Muscle layer of colon (tissue), 2 donors: ENCODE data around the gene XRN1.
"Not testable (repeated sequence)": the region's sequence is repeated elsewhere in the genome, so short reads cannot be mapped to it uniquely, and the experiment has no call there.

Source experiments
- H3K27ac ChIP-seq: one replicate; pipeline ENCODE4 v1.7.0; 2013; ENCODE audit warnings: low read depth, mild to moderate bottlenecking, low read length, moderate library complexity
- H3K27me3 ChIP-seq, 2 donors: one replicate each; pipeline ENCODE4 v1.7.0; 2013; ENCODE audit warnings: low read length in 2 of 2, mild to moderate bottlenecking in 2 of 2; ENCODE audit not compliant: insufficient read depth in 2 of 2, control insufficient read depth in 1 of 2
- H3K36me3 ChIP-seq: one replicate; pipeline ENCODE4 v1.7.0; 2013; ENCODE audit warnings: mild to moderate bottlenecking, low read length; ENCODE audit not compliant: insufficient read depth
- H3K4me1 ChIP-seq: one replicate; pipeline ENCODE4 v1.7.0; 2013; ENCODE audit warnings: mild to moderate bottlenecking, low read length; ENCODE audit not compliant: insufficient read depth
- H3K4me3 ChIP-seq, 2 donors: one replicate each; pipeline ENCODE4 v1.7.0; 2013; ENCODE audit warnings: low read length in 2 of 2, low read depth in 1 of 2, mild to moderate bottlenecking in 1 of 2, moderate library complexity in 1 of 2
- H3K9ac ChIP-seq: one replicate; pipeline ENCODE4 v1.7.0; 2013; ENCODE audit warnings: low read length
- H3K9me3 ChIP-seq: one replicate; pipeline ENCODE4 v1.7.0; 2013; ENCODE audit warnings: mild to moderate bottlenecking, low read length
- donor health status: abdominal sarcoma.
- donor health status: Adenocarcinoma of cecum.

Gene XRN1

DNA sequence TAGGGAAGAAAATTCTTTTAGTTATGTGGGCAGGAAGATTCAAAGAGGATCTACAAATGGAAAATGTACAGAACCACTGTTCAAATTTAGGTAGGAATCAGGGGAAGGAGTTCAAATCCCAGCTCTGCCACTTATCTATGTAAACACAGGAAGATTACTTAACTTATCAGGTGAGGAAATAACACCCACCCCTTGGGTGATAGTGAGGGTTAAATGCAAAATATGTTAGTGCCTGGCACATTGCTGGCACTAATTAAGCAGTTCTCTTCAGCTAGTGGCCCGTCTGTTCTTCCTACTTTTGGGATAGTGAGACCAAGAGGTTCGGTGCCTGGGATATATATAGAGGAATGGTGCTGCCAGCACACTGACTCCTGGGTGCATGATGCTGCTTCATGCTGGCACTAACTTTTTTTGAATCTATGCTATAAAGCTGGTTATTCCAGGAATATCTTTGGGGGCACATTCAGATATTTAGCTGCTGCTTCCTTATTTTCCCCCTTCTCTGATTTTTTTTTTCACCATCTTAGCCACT is 83.8 kb downstream of the XRN1 start:
- Histone ChIP-seq H3K4me1 (no peaks in the 10 kb centered on the region), H3K9me3 (no peaks in the 10 kb centered on the region), H3K27me3 (no peaks in the 10 kb centered on the region), H3K4me3 (no peak overlapping the region), H3K9ac (no peak overlapping the region), H3K36me3 (peaks cover 17% of the 10 kb centered on the region), H3K27ac (no peak overlapping the region)

- H3K27me3 ChIP-seq, H3K9ac ChIP-seq, H3K4me1 ChIP-seq, H3K27ac ChIP-seq, H3K9me3 ChIP-seq, H3K4me3 ChIP-seq: not testable (repeated sequence)
- H3K36me3 ChIP-seq: peaks cover 14% of the 10 kb centered on the region
Measured at GRCh38 chr3:142363433-142363832, 84.4 kb downstream of the XRN1 start.

GRCh38 chr3:142359367-142359766 is 88.5 kb downstream of the XRN1 start:
- Histone ChIP-seq H3K9me3 (no peaks in the 10 kb centered on the region), H3K4me3 (no peak overlapping the region), H3K36me3 (peaks cover 39% of the 10 kb centered on the region), H3K9ac (no peak overlapping the region), H3K4me1 (no peaks in the 10 kb centered on the region), H3K27me3 (no peaks in the 10 kb centered on the region), H3K27ac (no peak overlapping the region)

DNA sequence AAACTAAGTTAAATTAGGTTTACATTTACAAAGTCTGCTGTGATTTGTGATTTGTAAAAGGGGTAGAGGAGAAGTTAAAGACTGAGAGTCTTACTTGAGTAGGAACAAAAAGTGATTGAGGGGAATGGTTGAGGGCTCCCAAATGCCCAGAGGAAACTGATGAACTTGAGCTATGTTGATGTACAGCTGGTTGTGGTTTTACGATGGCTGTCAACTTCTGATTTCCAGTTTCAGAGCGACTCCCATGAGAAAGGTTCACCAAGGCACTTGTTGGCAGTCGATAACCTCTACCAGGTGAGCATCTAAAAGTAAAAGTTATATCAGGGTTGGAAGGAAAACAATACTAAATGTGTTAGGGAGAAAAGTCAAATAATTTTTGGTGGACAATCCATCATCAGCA is 91.0 kb downstream of the XRN1 start:
- H3K4me3 ChIP-seq: no peak overlapping the region
- no peaks in the 10 kb centered on the region for H3K9me3 ChIP-seq
- H3K27me3 ChIP-seq: no peaks in the 10 kb centered on the region
- peaks cover 41% of the 10 kb centered on the region for H3K36me3 ChIP-seq
- no peaks in the 10 kb centered on the region for H3K4me1 ChIP-seq
- no peak overlapping the region for H3K9ac ChIP-seq
- no peak overlapping the region for H3K27ac ChIP-seq

- no peaks in the 10 kb centered on the region for H3K27me3 ChIP-seq
- no peak overlapping the region for H3K4me3 ChIP-seq
- H3K27ac ChIP-seq: no peak overlapping the region
- H3K4me1 ChIP-seq: no peaks in the 10 kb centered on the region
- no peaks in the 10 kb centered on the region for H3K9me3 ChIP-seq
- H3K36me3 ChIP-seq: peaks cover 43% of the 10 kb centered on the region
- H3K9ac ChIP-seq: no peak overlapping the region
Measured at GRCh38 chr3:142355692-142356091, 92.1 kb downstream of the XRN1 start.

DNA sequence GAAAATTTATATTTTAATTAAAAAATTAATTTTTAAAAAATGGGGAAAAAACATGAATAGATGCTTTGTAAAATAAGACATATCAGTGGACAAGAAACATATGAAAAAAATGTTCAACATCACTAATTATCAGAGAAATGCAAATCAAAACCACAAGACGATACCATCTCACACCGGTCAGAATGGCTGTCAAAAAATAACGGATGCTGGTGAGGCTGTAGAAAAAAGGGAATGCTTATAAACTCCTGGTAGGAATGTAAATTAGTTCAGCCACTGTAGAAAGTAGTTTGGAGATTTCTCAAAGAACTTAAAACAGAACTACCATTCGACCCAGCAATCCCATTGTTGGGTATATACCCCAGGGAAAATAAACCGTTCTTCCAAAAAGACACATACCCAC is 93.8 kb downstream of the XRN1 start:
- H3K36me3 ChIP-seq: peaks cover 55% of the 10 kb centered on the region
- no peaks in the 10 kb centered on the region for H3K27me3 ChIP-seq
- H3K27ac ChIP-seq: no peak overlapping the region
- H3K4me3 ChIP-seq: no peak overlapping the region
- no peaks in the 10 kb centered on the region for H3K9me3 ChIP-seq
- H3K4me1 ChIP-seq: no peaks in the 10 kb centered on the region
- no peak overlapping the region for H3K9ac ChIP-seq

GRCh38 chr3:142353571-142353970 is 94.3 kb downstream of the XRN1 start:
- H3K9ac ChIP-seq: no peak overlapping the region
- no peak overlapping the region for H3K4me3 ChIP-seq
- peaks cover 55% of the 10 kb centered on the region for H3K36me3 ChIP-seq
- no peaks in the 10 kb centered on the region for H3K4me1 ChIP-seq
- no peaks in the 10 kb centered on the region for H3K9me3 ChIP-seq
- no peaks in the 10 kb centered on the region for H3K27me3 ChIP-seq
- H3K27ac ChIP-seq: no peak overlapping the region

GRCh38 chr3:142352698-142353097 is 95.1 kb downstream of the XRN1 start:
- not testable (repeated sequence) for H3K4me3 ChIP-seq, H3K27me3 ChIP-seq, H3K9ac ChIP-seq, H3K9me3 ChIP-seq, H3K27ac ChIP-seq, H3K4me1 ChIP-seq
- peaks cover 52% of the 10 kb centered on the region for H3K36me3 ChIP-seq

GRCh38 chr3:142348460-142348859 is 99.4 kb downstream of the XRN1 start:
- Histone ChIP-seq H3K9ac (no peak overlapping the region), H3K27ac (no peak overlapping the region), H3K36me3 (peaks cover 23% of the 10 kb centered on the region), H3K4me1 (no peaks in the 10 kb centered on the region), H3K4me3 (no peak overlapping the region), H3K9me3 (no peaks in the 10 kb centered on the region), H3K27me3 (no peaks in the 10 kb centered on the region)

- H3K9ac ChIP-seq: no peak overlapping the region
- no peak overlapping the region for H3K27ac ChIP-seq
- H3K36me3 ChIP-seq: peaks cover 16% of the 10 kb centered on the region
- no peaks in the 10 kb centered on the region for H3K27me3 ChIP-seq
- no peak overlapping the region for H3K4me3 ChIP-seq
- no peaks in the 10 kb centered on the region for H3K4me1 ChIP-seq
- no peaks in the 10 kb centered on the region for H3K9me3 ChIP-seq
Measured at GRCh38 chr3:142337994-142338393, 109.8 kb downstream of the XRN1 start.

DNA sequence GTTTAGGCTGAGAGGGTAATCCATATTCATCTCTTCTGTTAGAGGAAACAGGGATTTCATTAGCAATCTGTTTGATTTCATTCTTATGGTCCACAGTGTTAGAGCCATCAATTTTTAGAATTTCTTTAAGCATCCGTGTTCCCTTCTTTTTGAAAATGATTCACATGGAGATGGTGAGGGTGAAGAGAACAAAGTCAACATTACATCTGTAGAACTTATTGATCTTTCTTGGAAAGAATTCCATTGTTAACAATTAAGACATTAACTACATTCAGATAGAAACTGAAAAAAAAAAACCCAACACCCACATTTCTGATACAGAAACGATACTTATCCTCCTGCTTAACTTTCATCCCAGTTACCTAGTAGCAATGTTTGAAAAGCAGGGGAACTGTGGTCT is 115.4 kb downstream of the XRN1 start:
- H3K27me3 ChIP-seq: no peaks in the 10 kb centered on the region
- H3K4me3 ChIP-seq: no peak overlapping the region
- no peaks in the 10 kb centered on the region for H3K4me1 ChIP-seq
- H3K9me3 ChIP-seq: no peaks in the 10 kb centered on the region
- no peak overlapping the region for H3K27ac ChIP-seq
- no peak overlapping the region for H3K9ac ChIP-seq
- peaks cover 20% of the 10 kb centered on the region for H3K36me3 ChIP-seq

DNA sequence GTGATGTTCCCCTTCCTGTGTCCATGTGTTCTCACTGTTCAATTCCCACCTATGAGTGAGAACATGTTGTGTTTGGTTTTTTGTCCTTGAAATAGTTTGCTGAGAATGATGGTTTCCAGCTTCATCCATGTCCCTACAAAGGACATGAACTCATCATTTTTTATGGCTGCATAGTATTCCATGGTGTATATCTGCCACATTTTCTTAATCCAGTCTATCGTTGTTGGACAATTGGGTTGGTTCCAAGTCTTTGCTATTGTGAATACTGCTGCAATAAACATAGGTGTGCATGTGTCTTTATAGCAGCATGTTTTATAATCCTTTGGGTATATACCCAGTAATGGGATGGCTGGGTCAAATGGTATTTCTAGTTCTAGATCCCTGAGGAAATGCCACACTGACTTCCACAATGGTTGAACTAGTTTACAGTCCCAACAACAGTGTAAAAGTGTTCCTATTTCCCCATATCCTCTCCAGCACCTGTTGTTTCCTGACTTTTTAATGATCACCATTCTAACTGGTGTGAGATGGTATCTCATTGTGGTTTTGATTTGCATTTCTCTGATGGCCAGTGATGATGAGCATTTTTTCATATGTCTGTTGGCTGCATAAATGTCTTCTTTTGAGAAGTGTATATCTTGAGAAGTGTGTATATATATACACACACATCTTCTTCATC is 123.4 kb downstream of the XRN1 start:
- not testable (repeated sequence) for H3K9me3 ChIP-seq, H3K9ac ChIP-seq, H3K4me3 ChIP-seq, H3K27me3 ChIP-seq, H3K27ac ChIP-seq, H3K4me1 ChIP-seq, H3K36me3 ChIP-seq
